GM12878 (cell line): ENCODE measurements around the gene MOB2. TPM values are rescaled to one million over a fixed set of nuclear protein-coding genes. Genes with fewer than 3 reads are reported as not detected.

ENCODE experiments used
- ATAC-seq: fragments of 200-7000 bp; cut with Tn5 transposase; 3 replicates; pipeline ENCODE4 v1.9.1; 2020; ENCODE audit warnings: mild to moderate bottlenecking, moderate library complexity
- BruUV-seq: library from RNA; stranded (reverse); fragments of 400-500 nt; replicated peaks from 2 replicates; lab custom pipeline; 2021; lab: Mats Ljungman, UMichigan
- CTCF ChIA-PET: fragments of 300-600 bp; sonication (Branson Sonifier 250); formaldehyde crosslinking; extraction: SDS; loops from one replicate; lab custom pipeline; 2021; ENCODE audit warnings: inconsistent platforms; lab: Yijun Ruan, JAX
- POLR2A ChIA-PET: fragments of 350-600 bp; formaldehyde crosslinking; extraction: SDS; loops from one replicate; lab custom pipeline; 2021; ENCODE audit warnings: inconsistent platforms; lab: Charles Lee
- RAD21 ChIA-PET: fragments of 300-600 bp; sonication (Branson Sonifier 250); formaldehyde crosslinking; loops from one replicate; lab custom pipeline; 2023; ENCODE audit warnings: antibody characterized with exemption; ENCODE audit not compliant: unreplicated experiment; lab: Charles Lee
- SMC1A ChIA-PET: fragments of 300-600 bp; sonication (Branson Sonifier 250); formaldehyde crosslinking; loops from one replicate; lab custom pipeline; 2023; ENCODE audit not compliant: unreplicated experiment, uncharacterized antibody; lab: Charles Lee
- DNase-seq: peaks from one replicate; pipeline ENCODE4 v3.0.0-alpha.2; 2011; ENCODE audit warnings: low read depth, low spot score
- FAIRE-seq: peaks from 3 replicates; lab custom pipeline; 2011; peaks lifted over from hg19 to GRCh38; lab: Jason Lieb, UNC
- H2AFZ ChIP-seq: 2 replicates; pipeline ENCODE4 v1.6.0; 2011; ENCODE audit warnings: low read depth, low read length, control low read depth; ENCODE audit not compliant: control insufficient read depth
- H3K27ac ChIP-seq: 2 replicates; pipeline ENCODE4 v1.5.1; 2011; ENCODE audit warnings: control low read depth; ENCODE audit not compliant: control insufficient read depth, insufficient read depth
- H3K27me3 ChIP-seq, 2 experiments: replicated peaks in 1 of 2; 2 replicates each; pipeline versions ENCODE4 v1.6.0 to v1.6.1; 2011; ENCODE audit warnings: low read length in 1 of 2; ENCODE audit not compliant: control insufficient read depth in 2 of 2, insufficient read depth in 2 of 2
- H3K36me3 ChIP-seq, 2 experiments: 2 replicates each; pipeline ENCODE4 v1.5.1; 2011; ENCODE audit warnings: low read length in 1 of 2; ENCODE audit not compliant: control insufficient read depth in 2 of 2, insufficient read depth in 2 of 2
- H3K4me1 ChIP-seq: 2 replicates; pipeline ENCODE4 v1.6.1; 2011; ENCODE audit warnings: mild to moderate bottlenecking, low read length, moderate library complexity, mixed read lengths; ENCODE audit not compliant: control insufficient read depth, insufficient read depth
- H3K4me2 ChIP-seq: 2 replicates; pipeline ENCODE4 v1.6.0; 2011; ENCODE audit warnings: control low read depth; ENCODE audit not compliant: control insufficient read depth, insufficient read depth
- H3K4me3 ChIP-seq: fragments of 200-600 bp; sonication (generic); 2 replicates; pipeline ENCODE4 v1.5.1; 2016
- H3K79me2 ChIP-seq: 2 replicates; pipeline ENCODE4 v1.6.0; 2011; ENCODE audit warnings: low read length; ENCODE audit not compliant: control insufficient read depth, insufficient read depth
- H3K9ac ChIP-seq: 2 replicates; pipeline ENCODE4 v1.8.0; 2011; ENCODE audit warnings: low read length, control low read depth, mixed read lengths; ENCODE audit not compliant: control insufficient read depth, insufficient read depth
- H3K9me3 ChIP-seq: replicated peaks from 3 replicates; pipeline ENCODE4 v1.5.1; 2011; ENCODE audit warnings: mild to moderate bottlenecking, low read length; ENCODE audit not compliant: control insufficient read depth, insufficient read depth
- H4K20me1 ChIP-seq: 2 replicates; pipeline ENCODE4 v1.6.0; 2011; ENCODE audit not compliant: control insufficient read depth, insufficient read depth
- CTCF ChIP-seq, 3 experiments: IDR thresholded peaks in 2 of 3; conservative IDR thresholded peaks in 1 of 3; 2 replicates each; pipeline ENCODE4 v1.5.1; 2011; ENCODE audit warnings: low read depth in 3 of 3, low read length in 3 of 3, mild to moderate bottlenecking in 3 of 3, control low read depth in 2 of 3, moderate library complexity in 2 of 3, inconsistent platforms in 1 of 3, mixed read lengths in 1 of 3; ENCODE audit not compliant: control insufficient read depth in 2 of 3, insufficient read depth in 1 of 3; ENCODE audit errors: extremely low read depth in 1 of 3
- DPF2 ChIP-seq: fragments of 450-650 bp; IDR thresholded peaks from 2 replicates; pipeline ENCODE4 v1.6.1; 2017; ENCODE audit warnings: mild to moderate bottlenecking
- FOXM1 ChIP-seq: IDR thresholded peaks from 2 replicates; pipeline ENCODE4 v1.6.1; 2012; ENCODE audit warnings: low read depth, mild to moderate bottlenecking, inconsistent platforms, low read length, moderate library complexity
- GABPA ChIP-seq: IDR thresholded peaks from 2 replicates; pipeline ENCODE4 v1.6.1; 2014; ENCODE audit warnings: antibody characterized with exemption, low read depth, mild to moderate bottlenecking, inconsistent platforms
- JUND ChIP-seq: IDR thresholded peaks from 2 replicates; pipeline ENCODE4 v1.6.1; 2012; ENCODE audit warnings: low read depth, mild to moderate bottlenecking, low read length, improper control_type of control experiment, moderate library complexity
- ZNF384 ChIP-seq: IDR thresholded peaks from 2 replicates; pipeline ENCODE4 v1.6.1; 2012; ENCODE audit warnings: low read depth, mild to moderate bottlenecking, low read length, improper control_type of control experiment, borderline replicate concordance
- WGBS: methylation state at CpG from one replicate; pipeline ENCODE4 v1.1.6; 2016; ENCODE audit warnings: low lambda C conversion rate; ENCODE audit not compliant: insufficient replicate concordance, insufficient coverage; ENCODE audit errors: missing lambda C conversion rate; 5-methylcytosine and 5-hydroxymethylcytosine counted together
- in situ Hi-C: fragments of 300-500 bp; cut with MboI; formaldehyde crosslinking; loops from 9 replicates; pipeline ENCODE4 v1.14.3; 2018; ENCODE audit warnings: mixed read lengths
- intact Hi-C: fragments of 100-400 bp; cut with micrococcal nuclease; formaldehyde crosslinking; loops from one replicate; pipeline ENCODE4 v1.14.2; 2022; ENCODE audit not compliant: unreplicated experiment
- polyA plus RNA-seq, 11 experiments: library from polyadenylated mRNA; depleted of rRNA in 4 of 11; unstranded in 6 of 11; stranded (reverse) in 5 of 11; fragments of >200 nt; fragmentation: Nextera tagmentation in 4 of 11; fragmentation: Illumina TruSeq in 1 of 11; extraction: Ambion mirVana in 4 of 11; extraction: Trizol in 1 of 11; gene quantifications; 1 replicate in 1 of 11; 2 replicates in 10 of 11; pipeline versions ENCODE4 v1.2.1 to v1.2.3, GENCODE V29; 2011 to 2016; ENCODE audit warnings: inconsistent platforms in 2 of 11, missing spikeins in 2 of 11, low read depth in 1 of 11
- total RNA-seq, 4 experiments: library from RNA; depleted of rRNA in 3 of 4; stranded (reverse); fragments of >200 nt in 3 of 4; fragmentation: Illumina TruSeq in 1 of 4; extraction: Trizol in 1 of 4; gene quantifications; 2 replicates each; pipeline versions ENCODE4 v1.2.1 to v1.2.3, GENCODE V29; 2013 to 2021

Gene MOB2
- total and polyA plus RNA-seq, 10 of the 15 experiments (the other 5 are each of a cell fraction or from before 2014, with no cell fraction given), result 0.10 to 34.6 (median 15.5) TPM

GRCh38 chr11:1494650-1495049 lies 8.1 kb upstream of the MOB2 start:
- 83% methylated on average over 3 of the region's 3 CpGs for WGBS
- FAIRE-seq (no peak), DNase-seq (no peak), ATAC-seq (no peak)
- Histone ChIP-seq H3K4me3 (no peak overlapping the region), H3K9me3 (peaks cover 2% of the 10 kb centered on the region; the same call in 2 of the 3 replicates), H4K20me1 (no peaks in the 10 kb centered on the region), H3K27me3 (no peaks in the 10 kb centered on the region), H3K36me3 (peaks cover 0 to 1% of the 10 kb centered on the region in 2 experiments; a peak in 1 of 4 replicates), H3K9ac (no peak overlapping the region), H3K79me2 (no peaks in the 10 kb centered on the region; the same call in 1 of the 2 replicates), H3K27ac (no peak overlapping the region), H2AFZ (no peak overlapping the region), H3K4me1 (peaks cover 3% of the 10 kb centered on the region; the same call in 1 of the 2 replicates), H3K4me2 (no peak overlapping the region)
- ChIA-PET POLR2A (no interaction called here), CTCF (no interaction called here), RAD21 (no interaction called here), SMC1A (no interaction called here)
- BruUV-seq, result no TSS peak
- intact Hi-C loops, result no loop called here
- TF ChIP-seq ZNF384, result no peak
- TF ChIP-seq CTCF (IDR thresholded peaks at IDR 0.05 in 2 of 3, conservative IDR thresholded peaks at IDR 0.05 in 1 of 3; ENCODE audit: control insufficient read depth in 2 of 3, extremely low read depth in 1 of 3, insufficient read depth in 1 of 3, low read depth in 3 of 3, low read length in 3 of 3), result no peak
- TF ChIP-seq DPF2, result no peak
- no peak for TF ChIP-seq FOXM1
- no peak for TF ChIP-seq GABPA
- TF ChIP-seq JUND, result no peak
- in situ Hi-C loops, result no loop called here
